Osteoblast (primary cell): ENCODE data around the gene STIM2. TPM values are rescaled to one million over a fixed set of nuclear protein-coding genes. Genes with fewer than 3 reads are reported as not detected.
A peak's percentile ranks its signal among the peaks of the same experiment; 100 is the strongest.

Experiments used
- DNase-seq: peaks from one replicate; pipeline ENCODE4 v3.0.0; 2011; ENCODE audit warnings: low spot score, mixed read lengths; ENCODE audit not compliant: insufficient read length; ENCODE audit errors: missing footprints
- H2AFZ ChIP-seq: 2 replicates; pipeline ENCODE4 v1.6.0; 2011; ENCODE audit warnings: mild to moderate bottlenecking, low read length
- H3K27ac ChIP-seq: 2 replicates; pipeline ENCODE4 v1.5.1; 2011; ENCODE audit warnings: mild to moderate bottlenecking, low read depth, low read length, moderate library complexity
- H3K27me3 ChIP-seq: 2 replicates; pipeline ENCODE4 v1.6.0; 2012; ENCODE audit warnings: mild to moderate bottlenecking, control low read depth, inconsistent platforms, low read length, moderate library complexity; ENCODE audit not compliant: insufficient read depth
- H3K36me3 ChIP-seq: 2 replicates; pipeline ENCODE4 v1.5.1; 2011; ENCODE audit warnings: mild to moderate bottlenecking, low read length, control low read depth, moderate library complexity; ENCODE audit not compliant: insufficient read depth
- H3K4me1 ChIP-seq: 2 replicates; pipeline ENCODE4 v1.5.1; 2011; ENCODE audit warnings: mild to moderate bottlenecking, low read length, control low read depth, moderate library complexity; ENCODE audit not compliant: insufficient read depth
- H3K4me2 ChIP-seq: 2 replicates; pipeline ENCODE4 v1.6.0; 2011; ENCODE audit warnings: mild to moderate bottlenecking, low read length; ENCODE audit not compliant: insufficient read depth
- H3K4me3 ChIP-seq: fragments of 200-600 bp; sonication (generic); 3 replicates; pipeline ENCODE4 v1.5.1; 2012; ENCODE audit warnings: mild to moderate bottlenecking, low read length, inconsistent platforms; ENCODE audit not compliant: insufficient read depth
- H3K79me2 ChIP-seq: 2 replicates; pipeline ENCODE4 v1.6.0; 2012; ENCODE audit warnings: mild to moderate bottlenecking, low read length, control low read depth, inconsistent platforms; ENCODE audit not compliant: insufficient read depth
- H3K9me3 ChIP-seq: 2 replicates; pipeline ENCODE4 v1.5.1; 2011; ENCODE audit warnings: low read depth, low read length, control low read depth
- H4K20me1 ChIP-seq: 2 replicates; pipeline ENCODE4 v1.6.0; 2012; ENCODE audit warnings: mild to moderate bottlenecking, low read length, control low read depth; ENCODE audit not compliant: insufficient read depth
- CTCF ChIP-seq: IDR thresholded peaks from 2 replicates; pipeline ENCODE4 v1.5.1; 2011; ENCODE audit warnings: mild to moderate bottlenecking, low read depth, low read length, moderate library complexity; ENCODE audit errors: extremely low read depth
- total RNA-seq: library from RNA; depleted of rRNA; stranded (reverse); fragments of >200 nt; gene quantifications from 2 replicates; pipeline ENCODE4 v1.2.3, GENCODE V29; 2012

Gene STIM2
- total RNA-seq, 1 donor = 14.8 TPM

GRCh38 chr4:26879805-26880204 is 19.2 kb downstream of the STIM2 start:
- Histone ChIP-seq H3K27me3 (no peaks in the 10 kb centered on the region), H4K20me1 (no peaks in the 10 kb centered on the region), H3K4me1 (peaks cover 9% of the 10 kb centered on the region), H3K79me2 (peaks cover 35% of the 10 kb centered on the region), H3K4me3 (no peak overlapping the region), H2AFZ (no peak overlapping the region), H3K9me3 (no peaks in the 10 kb centered on the region), H3K36me3 (no peaks in the 10 kb centered on the region), H3K4me2 (no peak overlapping the region), H3K27ac (no peak overlapping the region)
- no peak for DNase-seq
- no peak for TF ChIP-seq CTCF

GRCh38 chr4:26884026-26884425 is 23.4 kb downstream of the STIM2 start:
- Histone ChIP-seq H3K4me1 (peaks cover 6% of the 10 kb centered on the region), H2AFZ (no peak overlapping the region), H3K79me2 (peaks cover 43% of the 10 kb centered on the region), H3K36me3 (no peaks in the 10 kb centered on the region), H4K20me1 (peaks cover 5% of the 10 kb centered on the region), H3K4me2 (no peak overlapping the region), H3K4me3 (no peak overlapping the region), H3K9me3 (no peaks in the 10 kb centered on the region), H3K27ac (no peak overlapping the region), H3K27me3 (no peaks in the 10 kb centered on the region)
- no peak for DNase-seq
- no peak for TF ChIP-seq CTCF

GRCh38 chr4:26884486-26884988 is 23.9 kb downstream of the STIM2 start:
- H2AFZ ChIP-seq = no peak overlapping the region
- no peaks in the 10 kb centered on the region for H3K27me3 ChIP-seq
- peaks cover 4% of the 10 kb centered on the region for H3K4me1 ChIP-seq
- no peak overlapping the region for H3K4me3 ChIP-seq
- no peaks in the 10 kb centered on the region for H3K36me3 ChIP-seq
- H4K20me1 ChIP-seq = peaks cover 5% of the 10 kb centered on the region
- peaks cover 47% of the 10 kb centered on the region for H3K79me2 ChIP-seq
- no peak for TF ChIP-seq CTCF
- no peak for DNase-seq
- no peak overlapping the region for H3K4me2 ChIP-seq
- H3K9me3 ChIP-seq = no peaks in the 10 kb centered on the region
- no peak overlapping the region for H3K27ac ChIP-seq

GRCh38 chr4:26885912-26886274 is 25.3 kb downstream of the STIM2 start:
- Histone ChIP-seq H3K4me1 (no peaks in the 10 kb centered on the region), H3K36me3 (no peaks in the 10 kb centered on the region), H3K4me2 (peak overlapping the region; percentile 59), H3K27ac (no peak overlapping the region), H3K27me3 (no peaks in the 10 kb centered on the region), H2AFZ (no peak overlapping the region), H3K9me3 (no peaks in the 10 kb centered on the region), H4K20me1 (peaks cover 7% of the 10 kb centered on the region), H3K79me2 (peaks cover 53% of the 10 kb centered on the region), H3K4me3 (no peak overlapping the region)
- DNase-seq = no peak
- TF ChIP-seq CTCF = no peak
